NCI-H82 treated with DMSO at 0.1 percent for 48 hours (cell line): ENCODE data around the gene CDC25B.

Experiments used
- DNase-seq: peaks from one replicate; lab custom pipeline; 2025; ENCODE audit not compliant: unreplicated experiment; lab: John Stamatoyannopoulos, UW

CDC25B gene

DNA sequence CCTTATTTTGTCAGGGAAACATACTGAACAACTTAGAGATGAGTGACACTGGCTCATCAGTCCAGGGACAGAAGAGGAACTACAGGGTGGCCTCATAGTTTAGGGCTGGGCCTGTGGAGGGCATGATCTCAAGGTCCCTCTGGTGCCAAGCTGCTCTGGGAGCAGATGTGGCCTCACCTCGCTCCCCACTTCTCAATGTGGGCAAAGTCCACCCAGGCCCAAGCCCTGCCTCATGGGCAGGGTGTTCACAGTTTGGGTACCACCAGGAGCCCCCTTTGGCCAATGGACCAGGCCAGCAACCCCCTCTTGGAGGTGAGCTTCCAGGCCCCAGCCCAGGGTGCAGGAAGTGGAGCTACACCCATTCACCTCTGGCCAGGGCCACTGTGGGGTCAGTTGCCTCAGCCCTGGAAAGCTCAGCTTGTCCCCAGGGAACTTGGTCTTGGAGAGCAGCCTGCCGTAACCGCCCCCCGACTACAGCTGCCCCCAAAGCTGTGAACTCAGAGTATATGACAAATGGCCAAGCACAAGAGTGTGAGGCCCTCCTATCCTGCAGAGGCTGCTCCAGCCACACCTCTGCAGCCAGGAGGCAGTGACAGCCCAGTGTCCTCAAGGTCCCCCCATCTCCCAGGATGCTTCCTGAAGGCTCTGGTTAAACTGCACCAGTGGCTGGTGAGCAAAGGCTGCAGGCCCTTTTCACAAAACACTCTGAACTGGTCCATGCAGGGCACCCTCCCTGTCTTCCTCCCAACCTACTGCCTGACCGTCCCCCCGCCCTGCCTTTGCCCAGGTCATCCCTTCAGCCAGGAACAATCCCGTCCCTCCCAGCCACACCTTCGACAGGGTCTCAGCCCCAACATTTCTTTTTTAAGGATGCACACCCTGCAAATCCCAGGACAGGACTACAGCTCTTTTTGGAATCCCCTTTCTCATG is 32.2 kb upstream of the CDC25B start:
- no peak for DNase-seq

DNA sequence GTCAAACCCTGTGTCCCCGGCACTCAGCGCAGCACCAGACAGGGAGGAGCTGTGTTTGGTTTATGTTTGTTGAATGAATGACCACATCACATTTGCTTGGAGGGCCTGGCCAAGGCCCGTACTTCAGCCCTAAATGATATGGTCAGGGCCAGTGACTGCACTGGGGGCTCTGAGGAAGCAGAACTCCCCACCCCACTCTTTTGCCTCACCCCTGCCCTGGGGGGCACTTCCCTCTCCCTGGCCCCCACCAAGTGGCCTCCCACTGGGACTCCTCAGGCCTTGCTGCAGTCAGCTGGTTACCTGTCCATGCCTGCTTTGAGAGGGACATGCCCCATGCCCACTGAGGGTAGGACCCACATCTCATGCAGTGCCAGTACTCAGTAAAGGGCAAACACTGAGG is 31.5 kb upstream of the CDC25B start:
- DNase-seq, result no peak

DNA sequence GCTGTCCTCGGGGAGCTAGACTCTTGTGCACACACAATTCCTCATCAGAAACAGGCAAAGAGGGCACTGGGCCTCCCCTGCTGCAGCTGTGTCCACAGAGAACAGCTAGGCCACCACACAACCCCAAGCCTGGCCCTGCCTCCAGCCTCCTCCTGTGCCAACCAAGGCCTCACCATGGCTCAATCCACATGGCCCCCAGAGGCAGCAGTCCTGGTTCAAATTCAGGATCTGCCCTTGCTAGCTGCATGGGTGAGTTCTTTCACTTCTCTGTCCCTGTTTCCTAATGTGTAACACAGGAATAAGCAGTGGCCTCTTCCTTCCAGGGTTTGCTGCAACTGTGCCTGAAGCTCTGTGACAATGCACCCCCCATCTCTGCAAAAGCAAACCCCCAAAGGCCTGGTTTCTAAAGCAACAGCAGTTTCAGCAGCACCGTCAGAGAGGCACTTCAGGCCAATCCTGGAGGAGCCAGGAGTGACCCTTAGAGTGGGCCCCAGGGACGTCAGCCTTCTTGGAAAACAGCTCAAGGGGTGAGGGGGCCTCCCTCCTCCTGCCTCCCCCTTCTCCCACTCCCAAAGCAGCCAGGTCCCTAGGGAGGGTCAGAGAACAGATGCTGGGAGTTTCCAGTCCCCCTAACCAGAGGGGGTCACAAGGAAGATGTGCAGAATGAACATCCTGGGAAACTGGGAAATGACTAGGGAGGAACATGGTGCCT is 30.8 kb upstream of the CDC25B start:
- no peak for DNase-seq

DNA sequence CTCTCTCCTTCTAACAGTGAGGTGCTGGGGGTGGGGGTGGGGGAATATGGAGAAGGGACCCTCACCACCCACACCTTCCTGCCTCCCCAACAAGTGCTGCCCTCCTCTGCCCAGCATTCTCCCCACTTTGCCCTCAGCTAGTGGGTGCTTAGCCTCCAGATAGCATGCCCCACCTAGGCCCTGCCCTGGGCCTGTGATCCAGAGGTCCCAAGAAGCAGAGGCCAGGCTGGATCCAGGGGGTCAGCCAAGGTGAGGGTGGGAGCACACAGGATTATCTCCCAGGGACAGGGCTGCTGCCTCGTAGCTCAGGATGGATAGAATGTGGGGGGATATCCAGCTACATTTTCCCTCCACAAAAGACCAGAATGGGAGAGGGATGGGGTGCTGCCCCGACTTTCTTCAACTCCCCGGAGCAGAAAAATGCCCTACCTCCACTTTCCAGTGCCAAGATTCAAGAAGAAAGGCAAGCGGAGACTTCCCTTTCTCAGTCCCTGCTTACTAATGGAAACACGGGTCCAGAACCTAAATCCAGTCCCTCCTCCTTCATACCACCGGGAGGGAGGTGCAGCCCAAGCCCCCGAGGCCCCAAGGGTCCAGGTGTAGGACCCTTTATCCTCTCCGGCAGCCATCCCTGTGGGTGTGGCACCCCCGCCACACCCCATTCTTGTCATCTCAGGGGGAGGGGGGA is 29.5 kb upstream of the CDC25B start:
- DNase-seq, result no peak

DNA sequence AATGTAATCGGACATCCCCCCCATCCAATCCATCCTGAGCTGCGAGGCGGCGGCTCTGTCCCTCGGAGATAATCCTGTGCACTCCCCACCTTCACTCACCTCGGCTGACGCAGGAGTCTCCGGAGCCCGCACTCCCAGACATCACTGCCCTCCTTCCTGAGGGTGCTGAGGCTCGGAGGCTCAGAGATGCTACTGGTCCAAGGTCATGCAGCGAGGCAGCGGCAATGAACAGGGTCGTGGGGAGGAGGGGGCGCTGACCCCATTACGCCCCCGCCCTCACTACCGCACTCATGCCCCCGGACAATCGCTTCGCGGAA is 29.0 kb upstream of the CDC25B start:
- no peak for DNase-seq

DNA sequence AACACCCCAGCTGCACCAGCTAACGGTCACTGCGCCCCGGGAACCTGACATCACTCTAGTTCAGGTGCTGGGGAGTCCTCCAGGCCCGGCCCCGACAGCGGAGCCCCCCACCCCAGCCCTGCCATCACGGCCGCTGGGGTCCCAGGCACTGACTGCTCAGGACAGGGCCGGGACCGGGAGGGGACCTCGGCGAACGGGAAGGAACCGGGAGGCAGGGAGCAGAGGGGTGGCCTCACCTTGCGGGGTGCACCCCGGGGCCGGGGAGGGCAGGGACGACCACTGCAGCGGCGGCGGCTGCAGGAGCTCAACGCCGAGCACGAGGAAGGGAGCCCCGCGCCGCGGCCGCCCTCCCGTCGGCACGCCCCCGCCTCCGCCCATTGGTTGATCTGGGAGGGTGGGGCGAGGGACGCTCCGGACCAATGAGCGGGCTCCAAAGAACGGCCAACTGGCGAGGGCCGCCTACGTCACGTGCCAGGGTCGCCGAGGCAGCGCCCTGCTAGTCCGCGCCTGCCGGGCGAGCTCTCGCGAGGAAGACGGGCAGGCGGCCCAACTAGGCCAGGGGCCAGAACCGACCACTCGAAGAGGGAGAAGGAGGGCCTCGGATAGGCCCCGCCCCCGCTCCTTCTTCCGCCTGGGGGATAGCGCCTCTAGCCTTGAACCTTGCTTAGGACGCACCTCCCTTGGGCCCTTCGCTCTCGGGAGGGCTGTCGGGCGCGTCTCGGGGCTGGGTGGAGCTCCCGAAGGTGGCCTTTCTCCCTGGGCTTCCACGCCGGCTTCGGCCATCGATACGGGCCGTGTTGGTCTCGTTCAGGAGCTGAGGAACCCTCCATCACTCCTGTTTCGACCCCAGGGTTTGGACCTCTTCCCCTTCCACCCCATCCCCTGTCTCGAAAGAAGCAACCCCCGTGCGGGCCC is 28.4 kb upstream of the CDC25B start, which contains the start of gene ADISSP:
Gene ADISSP, minus strand, starts transcription at position 327 of the 915 bp plus-strand sequence. CDS start 7,653 bp downstream, outside the sequence.
- peak; percentile 89 for DNase-seq

DNA sequence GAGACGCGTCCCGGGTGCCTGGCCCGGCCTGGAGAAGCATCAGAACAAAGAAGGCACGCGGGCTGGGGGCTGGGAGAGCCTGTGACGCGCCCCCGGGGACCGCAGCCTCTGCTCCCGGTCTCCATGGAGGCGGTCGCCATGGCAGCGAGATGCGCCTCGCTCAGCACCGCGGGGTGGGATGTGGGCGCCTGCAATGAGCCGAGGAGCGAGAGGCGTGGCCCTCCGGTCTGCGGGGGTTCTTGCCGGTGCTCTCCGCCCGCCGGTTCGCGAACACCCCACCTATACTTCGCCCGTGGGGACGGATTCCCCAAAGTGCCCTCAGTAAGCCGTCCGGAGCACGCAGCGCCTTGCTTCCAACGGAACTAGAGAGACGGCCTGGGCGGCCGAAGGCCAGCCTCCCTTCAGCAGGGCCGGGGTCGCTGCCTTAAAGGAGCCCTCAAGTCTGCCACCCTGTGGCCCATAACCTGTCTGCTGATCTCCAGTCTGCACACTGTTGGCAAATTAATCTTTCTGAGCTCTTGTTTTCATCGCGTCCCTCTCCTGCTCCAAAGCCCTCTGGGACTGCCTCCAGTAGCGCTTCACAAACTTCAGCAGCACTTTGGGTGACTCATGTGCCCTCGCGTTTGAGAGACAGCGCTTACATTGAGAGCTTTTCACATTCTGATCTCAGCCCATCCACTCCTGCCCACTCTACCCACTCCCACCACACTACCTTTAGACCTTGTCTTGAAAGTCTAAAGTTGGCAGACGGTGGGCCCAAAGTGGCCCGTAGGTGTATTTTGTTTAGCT is 27.6 kb upstream of the CDC25B start:
- DNase-seq, result peak; percentile 85

DNA sequence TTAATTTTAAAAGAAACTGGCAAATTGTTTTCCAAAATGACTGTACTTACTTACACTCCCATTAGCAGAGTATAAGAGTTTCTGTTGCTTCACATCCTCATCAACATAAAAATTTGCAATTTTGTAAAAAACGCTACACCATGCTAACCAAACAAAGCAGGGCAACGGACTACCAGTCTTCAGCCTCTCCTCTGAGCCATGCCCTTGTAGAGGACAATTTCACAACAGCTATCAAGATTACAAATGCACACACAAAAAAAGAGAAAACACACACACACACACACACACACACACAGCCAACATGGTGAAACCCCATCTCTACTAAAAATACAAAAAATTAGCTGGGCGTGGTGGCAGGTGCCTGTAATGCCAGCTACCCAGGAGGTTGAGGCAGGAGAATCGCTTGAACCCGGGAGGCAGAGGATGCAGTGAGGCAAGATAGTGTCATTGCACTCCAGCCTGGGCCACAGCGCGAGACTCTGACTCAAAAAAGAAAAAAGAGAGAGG is 24.5 kb upstream of the CDC25B start:
- no peak for DNase-seq

DNA sequence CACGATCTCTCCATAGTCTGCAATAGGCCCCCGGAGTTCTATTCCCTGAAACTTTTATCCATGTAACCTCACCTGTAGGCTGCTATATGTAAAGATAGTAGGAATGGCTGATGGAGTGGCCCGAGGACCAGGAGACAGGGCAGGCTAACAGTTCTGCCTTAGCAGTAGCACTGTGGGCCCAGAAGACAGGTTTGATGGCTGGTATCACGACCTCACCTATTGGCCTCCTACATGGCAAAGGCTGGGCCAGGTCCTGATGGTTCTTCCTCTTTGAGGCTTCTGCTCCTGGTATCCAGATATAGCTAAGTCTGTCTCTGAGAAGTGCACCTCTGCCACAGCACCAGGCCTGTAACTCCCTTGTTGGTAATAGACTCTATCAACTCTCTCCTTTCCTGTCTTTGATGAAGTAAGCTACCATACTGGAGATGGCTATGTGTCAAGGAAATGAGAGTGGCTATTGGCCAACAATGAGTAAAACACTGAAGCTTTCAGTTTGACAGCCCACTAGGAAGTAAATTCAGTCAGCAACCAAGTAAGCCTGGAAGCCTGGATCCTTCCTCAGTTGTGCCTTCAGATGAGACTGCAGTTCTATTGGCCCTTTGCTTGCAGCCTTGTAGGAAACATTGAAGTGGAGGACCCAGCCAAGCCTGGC is 20.5 kb upstream of the CDC25B start:
- no peak for DNase-seq

DNA sequence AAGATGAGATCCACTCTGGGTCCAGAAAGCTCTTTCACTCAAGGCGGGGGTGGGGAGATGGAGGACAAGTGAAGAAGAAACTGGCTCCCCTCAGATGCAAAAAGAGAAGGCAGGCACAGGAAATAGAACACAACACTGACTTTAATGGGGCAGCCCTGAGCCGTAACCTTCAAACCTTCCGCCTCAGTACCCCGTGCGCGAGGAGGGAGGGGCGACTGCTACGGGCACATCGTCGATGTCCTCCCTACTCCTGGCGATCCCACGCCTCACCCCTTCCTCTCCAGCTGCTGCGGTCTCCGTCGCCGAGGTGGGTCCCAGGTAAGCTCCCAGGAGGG is 18.8 kb upstream of the CDC25B start:
- no peak for DNase-seq

DNA sequence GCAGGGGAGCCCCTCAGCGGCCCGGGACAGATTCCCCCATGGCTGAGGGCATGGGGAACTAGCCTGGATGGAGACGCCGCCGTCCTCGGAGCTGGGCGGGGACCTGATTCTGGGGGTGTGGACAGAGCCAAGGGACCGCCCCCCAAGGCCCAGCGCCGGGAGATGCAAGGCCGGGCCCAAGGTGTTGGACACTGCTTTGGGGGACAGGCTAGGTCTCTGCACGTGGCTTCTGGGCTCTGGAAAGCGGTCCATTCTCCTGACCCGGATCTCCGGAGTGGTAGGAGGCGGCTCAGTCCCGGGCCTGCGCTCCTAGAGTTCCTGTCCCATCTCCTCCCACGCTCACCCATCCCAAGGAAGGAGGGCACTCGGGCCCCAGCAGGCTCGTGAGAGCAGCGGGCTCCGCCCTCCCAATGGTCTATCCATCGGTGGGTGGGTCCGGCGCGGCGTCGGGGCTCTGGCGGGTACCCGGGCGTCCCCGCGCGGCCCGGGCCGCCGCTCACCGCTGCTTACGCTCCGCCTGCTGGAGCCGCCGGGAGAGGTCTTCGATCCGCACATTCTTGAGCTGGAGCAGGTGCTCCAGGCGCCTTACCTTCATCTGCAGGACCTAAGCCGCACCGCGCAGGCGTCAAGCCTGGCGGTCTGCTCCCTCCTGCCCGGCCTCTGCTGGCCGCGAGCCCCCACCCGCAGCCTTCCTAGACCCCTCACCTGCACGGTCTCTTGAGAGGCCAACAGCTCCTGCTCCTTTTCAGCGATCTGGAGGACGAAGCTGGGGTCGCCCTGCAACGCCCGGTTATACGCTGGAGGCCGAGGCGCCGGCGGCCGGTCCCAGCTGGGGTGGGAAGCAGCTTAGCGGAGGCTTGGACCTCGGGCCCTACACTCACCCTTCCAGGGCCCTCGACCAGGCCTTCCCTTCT is 18.1 kb upstream of the CDC25B start:
- no peak for DNase-seq

DNA sequence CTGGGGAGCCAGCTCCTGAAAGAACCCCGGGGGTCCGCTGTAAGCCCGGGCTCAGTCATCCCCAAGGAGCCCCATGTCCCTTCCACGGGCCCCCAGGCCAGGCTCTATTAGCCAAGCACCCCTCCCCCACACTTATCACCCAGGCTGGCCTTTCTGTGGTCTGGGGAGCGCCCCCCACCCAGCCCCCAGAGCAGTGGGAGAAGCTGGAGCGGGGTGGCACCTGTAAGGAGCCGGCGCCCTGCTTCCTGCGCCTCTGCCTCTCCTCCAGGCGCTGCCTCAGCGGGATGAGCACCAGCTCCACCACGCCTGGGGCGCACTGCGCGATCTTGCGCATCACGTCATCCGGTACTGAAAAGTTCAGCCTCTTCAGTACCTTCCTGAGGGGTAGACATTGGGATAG is 17.1 kb upstream of the CDC25B start:
- DNase-seq, result no peak

DNA sequence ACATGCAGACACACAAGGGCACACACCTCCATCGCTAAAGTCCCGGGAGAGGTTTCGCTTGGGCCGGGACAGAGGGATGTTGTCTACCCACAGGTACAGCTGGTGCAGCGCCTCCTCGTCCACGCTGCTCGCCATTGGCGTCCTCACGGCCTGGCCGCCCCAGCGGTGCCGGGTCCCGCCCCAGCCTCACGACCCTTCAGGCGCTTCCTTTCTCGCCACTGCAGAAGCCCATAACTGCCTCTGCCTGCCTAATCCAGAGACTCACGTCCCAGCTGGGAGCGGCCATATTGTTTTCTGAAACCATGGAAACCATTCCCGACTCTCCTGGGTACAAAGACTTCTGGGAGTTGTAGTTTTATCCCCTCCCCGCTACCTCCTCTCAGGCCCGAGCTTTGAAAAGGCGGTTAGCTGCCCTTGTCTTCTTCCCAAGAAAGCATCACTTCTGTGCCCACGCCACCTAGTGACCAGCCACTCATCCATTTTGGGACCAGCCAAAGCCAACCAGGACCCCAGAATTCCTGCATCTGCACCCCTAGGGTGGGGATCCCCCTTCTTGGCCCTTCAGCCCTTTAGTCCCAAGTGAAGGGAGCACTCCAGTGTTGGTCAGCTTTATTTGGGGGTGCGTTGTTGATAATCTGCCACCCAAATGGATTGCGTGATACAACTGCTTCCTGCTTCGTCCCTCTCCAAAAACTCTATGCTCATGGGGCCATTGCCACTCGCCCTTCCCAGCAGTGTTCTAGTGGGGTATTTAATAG is 14.8 kb upstream of the CDC25B start, which contains the start of gene SPEF1:
Gene SPEF1, minus strand, starts transcription at position 296 of the 758 bp plus-strand sequence. Its CDS starts 161 bp downstream, at position 135.
- peak; percentile 96 for DNase-seq

DNA sequence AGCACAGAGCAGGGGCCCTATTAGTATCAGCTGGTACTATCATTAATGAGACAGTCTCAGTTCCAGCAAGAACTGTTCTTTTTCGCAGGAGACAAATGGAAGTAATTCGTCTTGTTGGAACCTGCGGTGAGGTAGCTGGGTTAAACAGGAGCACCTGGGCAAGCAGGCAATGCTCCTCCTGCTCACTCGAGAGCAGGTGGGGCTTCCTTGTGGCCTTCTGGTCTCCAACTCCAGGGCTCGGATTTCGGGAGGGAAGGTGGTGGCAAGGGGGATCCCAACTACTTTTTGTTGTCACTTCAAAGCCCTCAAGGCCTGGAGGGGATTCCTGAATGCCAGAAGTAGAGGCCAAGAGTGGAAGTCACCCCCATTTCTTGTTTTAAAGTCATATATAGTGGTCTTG is 13.5 kb upstream of the CDC25B start:
- no peak for DNase-seq

DNA sequence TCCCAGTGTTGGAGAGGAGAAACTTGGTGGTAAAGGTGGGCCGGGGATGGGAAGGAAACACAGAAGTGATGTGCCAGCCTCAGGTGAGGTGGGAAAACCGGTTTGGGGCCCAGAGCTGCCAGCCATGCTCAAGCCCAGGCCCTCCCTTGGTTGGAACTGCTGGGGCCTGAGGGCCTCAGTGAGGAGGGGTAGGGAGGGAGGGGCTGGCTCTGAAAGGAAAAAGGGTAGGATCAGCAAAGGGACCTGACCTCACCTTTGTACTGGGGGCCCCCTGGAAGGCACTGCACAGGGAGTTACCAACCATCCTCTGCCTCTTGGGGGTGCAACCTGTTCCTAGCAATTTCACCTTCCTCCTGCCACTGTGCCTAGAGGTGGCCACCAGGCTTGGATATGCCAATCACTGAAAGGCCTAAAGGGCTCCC is 13.0 kb upstream of the CDC25B start:
- no peak for DNase-seq

DNA sequence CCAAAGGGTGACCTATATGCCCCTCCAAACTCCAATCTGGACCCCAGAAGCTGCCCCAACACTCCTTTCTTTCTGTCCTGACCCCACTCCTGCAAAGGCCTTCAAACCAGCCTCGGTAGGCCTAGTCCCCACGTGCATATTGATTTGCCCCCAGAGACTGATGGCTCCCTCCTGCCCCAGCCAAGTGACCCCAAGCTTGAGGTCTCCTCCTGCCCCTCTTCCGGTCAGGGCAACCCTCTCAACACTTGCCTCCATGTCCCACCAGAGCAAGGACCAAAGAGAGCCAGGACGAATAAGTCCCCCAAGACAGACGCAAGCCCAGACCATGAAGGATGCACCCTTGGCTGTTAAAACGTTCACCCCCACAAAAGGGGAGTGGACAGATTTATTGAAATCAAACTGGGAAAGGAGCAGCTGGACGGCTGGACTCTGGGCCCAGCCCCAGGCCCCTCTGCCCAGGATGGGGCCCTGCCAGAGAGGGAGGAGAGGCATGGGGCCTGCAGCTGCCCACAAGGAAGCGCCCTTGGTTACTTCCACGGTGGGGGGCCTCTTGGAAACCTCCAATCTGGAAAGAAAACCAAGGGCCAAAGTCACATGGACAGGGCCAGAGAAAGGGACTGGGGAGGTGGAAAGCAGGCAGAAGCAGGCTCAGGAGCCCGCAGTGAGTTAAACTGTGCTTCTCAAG is 12.5 kb upstream of the CDC25B start:
- DNase-seq, result no peak
